KMS-11 (cell line): ENCODE measurements around the gene ST6GALNAC5.

ENCODE experiments used
- H2AFZ ChIP-seq: fragments of 200-600 bp; sonication (generic); 2 replicates; pipeline ENCODE4 v1.6.1; 2016; ENCODE audit warnings: antibody characterized with exemption, mixed run types, low read depth
- H3K27ac ChIP-seq: fragments of 200-600 bp; sonication (generic); 2 replicates; pipeline ENCODE4 v1.6.1; 2016; ENCODE audit warnings: mild to moderate bottlenecking, mixed run types
- H3K27me3 ChIP-seq: fragments of 200-600 bp; sonication (generic); 2 replicates; pipeline ENCODE4 v1.6.1; 2017; ENCODE audit warnings: mild to moderate bottlenecking, low read depth, mixed run types, moderate library complexity; ENCODE audit not compliant: insufficient read depth
- H3K36me3 ChIP-seq: fragments of 200-600 bp; sonication (generic); 2 replicates; pipeline ENCODE4 v1.6.1; 2017; ENCODE audit warnings: mild to moderate bottlenecking, mixed run types; ENCODE audit not compliant: insufficient read depth
- H3K4me1 ChIP-seq: fragments of 200-600 bp; sonication (generic); 2 replicates; pipeline ENCODE4 v1.6.1; 2016; ENCODE audit warnings: mild to moderate bottlenecking, low read depth, mixed run types; ENCODE audit not compliant: poor library complexity, severe bottlenecking
- H3K4me2 ChIP-seq: fragments of 200-600 bp; sonication (generic); 2 replicates; pipeline ENCODE4 v1.7.0; 2016; ENCODE audit warnings: mild to moderate bottlenecking, mixed run types
- H3K4me3 ChIP-seq: fragments of 200-600 bp; sonication (generic); IDR thresholded peaks from 2 replicates; pipeline ENCODE4 v1.6.1; 2017; ENCODE audit warnings: low read depth, low read length, mixed read lengths; ENCODE audit not compliant: insufficient read depth
- H3K79me2 ChIP-seq: fragments of 200-600 bp; sonication (generic); 2 replicates; pipeline ENCODE4 v1.6.1; 2016; ENCODE audit warnings: low read depth, mixed run types; ENCODE audit not compliant: insufficient read depth
- H3K9ac ChIP-seq: fragments of 200-600 bp; sonication (generic); 2 replicates; pipeline ENCODE4 v1.6.1; 2016; ENCODE audit warnings: mild to moderate bottlenecking, mixed run types
- H4K20me1 ChIP-seq: fragments of 200-600 bp; sonication (generic); 2 replicates; pipeline ENCODE4 v1.6.1; 2016; ENCODE audit warnings: mild to moderate bottlenecking, mixed run types; ENCODE audit not compliant: insufficient read depth
- TF ChIP-seq, protein P1 (sequence below): fragments of 200-600 bp; sonication (generic); conservative IDR thresholded peaks from 2 replicates; pipeline ENCODE4 v1.6.1; 2017; ENCODE audit warnings: low read depth, mild to moderate bottlenecking, antibody characterized with exemption, low read length, moderate library complexity, mixed read lengths

ST6GALNAC5 gene

DNA sequence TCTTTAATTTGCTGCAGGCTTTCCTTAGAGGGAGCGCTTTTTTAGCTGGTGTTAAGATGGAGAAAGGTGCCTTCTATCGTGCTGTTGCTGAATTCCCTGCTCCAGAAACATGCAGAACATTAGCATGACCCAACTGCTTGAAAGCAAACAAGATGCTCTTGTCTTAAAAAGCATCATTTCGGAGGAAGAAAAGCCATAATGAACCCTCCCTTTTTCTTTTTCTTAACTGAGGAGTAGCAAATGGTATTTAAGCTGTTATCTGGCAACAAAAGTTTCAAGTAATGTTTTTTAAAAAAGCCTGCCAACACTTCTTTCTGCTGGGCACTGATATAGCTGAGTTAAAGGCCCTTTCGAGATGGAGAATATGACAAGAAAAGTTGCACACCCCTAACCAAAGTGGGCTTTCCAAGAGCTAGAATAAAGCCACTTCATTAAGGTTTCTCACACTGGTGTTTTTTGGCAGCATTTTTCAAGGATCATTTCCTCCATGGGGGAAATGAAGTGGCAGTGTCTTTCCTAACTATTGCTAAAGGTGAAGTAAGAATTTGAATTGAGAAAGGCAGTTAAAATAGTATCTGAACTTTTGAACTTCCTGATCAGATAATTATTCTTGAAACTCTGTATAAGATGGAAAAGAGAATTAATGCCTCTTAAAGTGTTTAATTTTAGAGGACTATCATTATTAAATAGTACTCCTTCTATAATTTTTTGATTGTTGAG is 38.8 kb downstream of the ST6GALNAC5 start:
- Histone ChIP-seq H3K27me3 (no peaks in the 10 kb centered on the region), H3K79me2 (no peaks in the 10 kb centered on the region), H3K36me3 (no peaks in the 10 kb centered on the region), H2AFZ (no peak overlapping the region), H4K20me1 (no peaks in the 10 kb centered on the region), H3K27ac (no peak overlapping the region), H3K4me2 (no peak overlapping the region), H3K9ac (no peak overlapping the region), H3K4me3 (no peak overlapping the region), H3K4me1 (no peaks in the 10 kb centered on the region)
- TF ChIP-seq, protein P1, sequence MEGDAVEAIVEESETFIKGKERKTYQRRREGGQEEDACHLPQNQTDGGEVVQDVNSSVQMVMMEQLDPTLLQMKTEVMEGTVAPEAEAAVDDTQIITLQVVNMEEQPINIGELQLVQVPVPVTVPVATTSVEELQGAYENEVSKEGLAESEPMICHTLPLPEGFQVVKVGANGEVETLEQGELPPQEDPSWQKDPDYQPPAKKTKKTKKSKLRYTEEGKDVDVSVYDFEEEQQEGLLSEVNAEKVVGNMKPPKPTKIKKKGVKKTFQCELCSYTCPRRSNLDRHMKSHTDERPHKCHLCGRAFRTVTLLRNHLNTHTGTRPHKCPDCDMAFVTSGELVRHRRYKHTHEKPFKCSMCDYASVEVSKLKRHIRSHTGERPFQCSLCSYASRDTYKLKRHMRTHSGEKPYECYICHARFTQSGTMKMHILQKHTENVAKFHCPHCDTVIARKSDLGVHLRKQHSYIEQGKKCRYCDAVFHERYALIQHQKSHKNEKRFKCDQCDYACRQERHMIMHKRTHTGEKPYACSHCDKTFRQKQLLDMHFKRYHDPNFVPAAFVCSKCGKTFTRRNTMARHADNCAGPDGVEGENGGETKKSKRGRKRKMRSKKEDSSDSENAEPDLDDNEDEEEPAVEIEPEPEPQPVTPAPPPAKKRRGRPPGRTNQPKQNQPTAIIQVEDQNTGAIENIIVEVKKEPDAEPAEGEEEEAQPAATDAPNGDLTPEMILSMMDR: no peak

DNA sequence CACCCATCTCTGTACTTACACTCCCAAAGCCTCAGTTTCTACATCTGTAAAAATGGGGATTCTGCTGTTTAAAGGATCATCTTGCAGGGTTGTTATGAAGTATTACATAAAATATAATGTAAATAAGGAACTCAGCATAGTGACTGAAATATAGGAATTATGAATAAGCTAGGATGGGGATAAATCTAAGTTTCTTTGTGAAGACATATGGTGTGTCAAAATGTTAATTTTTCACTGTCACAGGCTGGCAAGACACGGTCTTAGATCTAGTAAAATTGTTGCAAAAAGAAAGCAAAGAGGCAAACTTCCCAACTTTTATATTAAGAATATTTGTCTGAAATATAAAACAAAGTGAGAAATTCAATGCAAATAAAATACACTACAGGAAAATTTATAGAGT is 42.0 kb downstream of the ST6GALNAC5 start:
- H3K27ac ChIP-seq: no peak overlapping the region
- no peak overlapping the region for H3K4me2 ChIP-seq
- TF ChIP-seq, protein P1: no peak
- H3K4me1 ChIP-seq: no peaks in the 10 kb centered on the region
- no peaks in the 10 kb centered on the region for H4K20me1 ChIP-seq
- no peak overlapping the region for H3K4me3 ChIP-seq
- no peak overlapping the region for H2AFZ ChIP-seq
- H3K27me3 ChIP-seq: no peaks in the 10 kb centered on the region
- no peak overlapping the region for H3K9ac ChIP-seq
- H3K36me3 ChIP-seq: no peaks in the 10 kb centered on the region
- H3K79me2 ChIP-seq: no peaks in the 10 kb centered on the region

DNA sequence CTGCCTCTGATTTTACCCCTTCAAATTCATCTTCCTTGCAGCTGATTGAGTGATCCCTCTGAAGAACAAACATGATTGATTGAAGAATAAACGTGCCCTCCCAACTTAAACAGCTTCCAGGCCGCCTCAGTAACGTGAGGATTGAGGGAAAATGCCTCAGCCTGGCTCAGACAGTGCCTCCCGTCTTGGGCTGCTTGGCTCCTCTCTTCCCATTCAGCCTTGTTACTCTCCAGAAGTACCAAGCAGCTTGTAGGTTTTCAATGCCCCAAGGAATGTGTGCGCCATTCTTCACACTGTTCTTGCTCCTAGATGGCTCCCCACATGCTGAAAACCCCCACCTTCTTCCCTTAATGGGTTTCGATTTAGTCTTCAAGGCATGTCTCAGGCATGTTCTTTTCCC is 51.8 kb downstream of the ST6GALNAC5 start:
- no peaks in the 10 kb centered on the region for H4K20me1 ChIP-seq
- H3K36me3 ChIP-seq: no peaks in the 10 kb centered on the region
- no peaks in the 10 kb centered on the region for H3K79me2 ChIP-seq
- H3K9ac ChIP-seq: no peak overlapping the region
- H3K4me3 ChIP-seq: no peak overlapping the region
- H3K27ac ChIP-seq: no peak overlapping the region
- no peaks in the 10 kb centered on the region for H3K4me1 ChIP-seq
- H3K27me3 ChIP-seq: no peaks in the 10 kb centered on the region
- TF ChIP-seq, protein P1: no peak
- no peak overlapping the region for H2AFZ ChIP-seq
- H3K4me2 ChIP-seq: no peak overlapping the region

DNA sequence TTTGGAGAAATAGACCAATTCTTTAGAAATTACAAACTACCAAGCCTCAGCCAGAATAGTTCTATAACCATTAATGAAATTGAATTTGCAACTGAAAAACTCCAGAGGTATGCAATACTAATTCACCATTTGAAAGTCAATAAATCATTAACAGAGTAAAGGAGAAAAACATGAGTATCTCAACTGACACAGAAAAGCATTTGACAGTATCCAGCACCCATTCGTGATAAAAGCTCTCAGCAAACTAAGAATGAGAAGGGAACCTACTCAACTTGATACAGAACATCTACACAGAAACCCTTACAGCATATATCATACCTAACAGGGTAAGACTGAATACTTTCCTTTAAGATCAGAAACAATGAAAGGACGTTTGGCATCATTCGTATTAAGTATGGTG is 54.3 kb downstream of the ST6GALNAC5 start:
- TF ChIP-seq, protein P1: no peak
- Histone ChIP-seq H3K27me3 (no peaks in the 10 kb centered on the region), H3K36me3 (no peaks in the 10 kb centered on the region), H3K4me3 (no peak overlapping the region), H3K4me1 (no peaks in the 10 kb centered on the region), H3K4me2 (no peak overlapping the region), H3K9ac (no peak overlapping the region), H3K79me2 (no peaks in the 10 kb centered on the region), H2AFZ (no peak overlapping the region), H3K27ac (no peak overlapping the region), H4K20me1 (no peaks in the 10 kb centered on the region)
